Neutrophil (primary cell): Measurements from ENCODE around the gene CCDC14.
"Not testable (repeated sequence)": the region's sequence is repeated elsewhere in the genome, so short reads cannot be mapped to it uniquely, and the experiment has no call there.

Experiments used
- H3K27ac ChIP-seq: fragments of 200-600 bp; sonication (generic); 2 replicates; pipeline ENCODE4 v1.5.1; 2016; ENCODE audit warnings: mild to moderate bottlenecking, moderate library complexity
- H3K27me3 ChIP-seq: fragments of 200-600 bp; sonication (generic); 2 replicates; pipeline ENCODE4 v1.6.0; 2016; ENCODE audit warnings: mild to moderate bottlenecking
- H3K36me3 ChIP-seq: fragments of 200-600 bp; sonication (generic); 2 replicates; pipeline ENCODE4 v1.5.1; 2017
- H3K4me1 ChIP-seq, 2 experiments: fragments of 200-600 bp in 1 of 2; sonication (generic) in 1 of 2; 1 replicate in 1 of 2; 2 replicates in 1 of 2; pipeline versions ENCODE4 v1.5.1 to v1.6.1; 2013 to 2016; ENCODE audit warnings: low read depth in 1 of 2, low read length in 1 of 2, mild to moderate bottlenecking in 1 of 2, moderate library complexity in 1 of 2; ENCODE audit not compliant: control insufficient read depth in 1 of 2, insufficient read depth in 1 of 2
- H3K4me3 ChIP-seq, 2 experiments: fragments of 200-600 bp in 1 of 2; sonication (generic) in 1 of 2; 1 replicate in 1 of 2; 2 replicates in 1 of 2; pipeline ENCODE4 v1.5.1; 2013 to 2016; ENCODE audit warnings: low read depth in 1 of 2, low read length in 1 of 2, mild to moderate bottlenecking in 1 of 2, moderate library complexity in 1 of 2
- H3K9me3 ChIP-seq: fragments of 200-600 bp; sonication (generic); 2 replicates; pipeline ENCODE4 v1.5.1; 2016
- TF ChIP-seq, protein P1 (sequence below): fragments of 200-600 bp; sonication (generic); IDR thresholded peaks from 2 replicates; pipeline ENCODE4 v1.5.1; 2016; ENCODE audit warnings: antibody characterized with exemption

Gene CCDC14

DNA sequence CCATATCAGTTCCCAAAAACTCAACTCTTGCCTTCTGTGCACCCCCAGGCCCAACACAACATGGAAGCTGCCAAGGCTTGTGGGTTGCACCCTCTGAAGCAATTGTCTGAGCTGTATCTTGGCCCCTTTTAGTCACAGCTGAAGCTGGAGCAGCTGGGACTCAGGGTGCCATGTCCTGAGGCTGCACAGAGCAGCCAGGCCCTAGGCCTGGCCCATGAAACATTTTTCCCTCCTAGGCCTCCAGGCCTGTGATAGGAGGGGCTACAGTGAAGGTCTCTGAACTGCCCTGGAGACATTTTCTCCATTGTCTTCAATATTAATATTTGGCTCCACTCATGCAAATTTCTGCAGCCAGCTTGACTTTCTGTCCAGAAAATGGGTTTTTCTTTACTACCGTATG, 68.8 kb downstream of the CCDC14 start:
- Histone ChIP-seq H3K27ac (no peak overlapping the region), H3K36me3 (no peaks in the 10 kb centered on the region)

GRCh38 chr3:123890991-123891390, 70.0 kb downstream of the CCDC14 start:
- peaks cover 16% of the 10 kb centered on the region for H3K27me3 ChIP-seq
- H3K4me3 ChIP-seq, H3K4me1 ChIP-seq, H3K27ac ChIP-seq, H3K36me3 ChIP-seq, H3K9me3 ChIP-seq: not testable (repeated sequence)

More for the DNA sequence above, 68.8 kb downstream of the CCDC14 start:
- no peaks in the 10 kb centered on the region for H3K4me1 ChIP-seq
- H3K27me3 ChIP-seq: peaks cover 4% of the 10 kb centered on the region
- H3K9me3 ChIP-seq: peaks cover 3% of the 10 kb centered on the region
- no peak overlapping the region for H3K4me3 ChIP-seq
- TF ChIP-seq, protein P1, sequence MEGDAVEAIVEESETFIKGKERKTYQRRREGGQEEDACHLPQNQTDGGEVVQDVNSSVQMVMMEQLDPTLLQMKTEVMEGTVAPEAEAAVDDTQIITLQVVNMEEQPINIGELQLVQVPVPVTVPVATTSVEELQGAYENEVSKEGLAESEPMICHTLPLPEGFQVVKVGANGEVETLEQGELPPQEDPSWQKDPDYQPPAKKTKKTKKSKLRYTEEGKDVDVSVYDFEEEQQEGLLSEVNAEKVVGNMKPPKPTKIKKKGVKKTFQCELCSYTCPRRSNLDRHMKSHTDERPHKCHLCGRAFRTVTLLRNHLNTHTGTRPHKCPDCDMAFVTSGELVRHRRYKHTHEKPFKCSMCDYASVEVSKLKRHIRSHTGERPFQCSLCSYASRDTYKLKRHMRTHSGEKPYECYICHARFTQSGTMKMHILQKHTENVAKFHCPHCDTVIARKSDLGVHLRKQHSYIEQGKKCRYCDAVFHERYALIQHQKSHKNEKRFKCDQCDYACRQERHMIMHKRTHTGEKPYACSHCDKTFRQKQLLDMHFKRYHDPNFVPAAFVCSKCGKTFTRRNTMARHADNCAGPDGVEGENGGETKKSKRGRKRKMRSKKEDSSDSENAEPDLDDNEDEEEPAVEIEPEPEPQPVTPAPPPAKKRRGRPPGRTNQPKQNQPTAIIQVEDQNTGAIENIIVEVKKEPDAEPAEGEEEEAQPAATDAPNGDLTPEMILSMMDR: no peak

DNA sequence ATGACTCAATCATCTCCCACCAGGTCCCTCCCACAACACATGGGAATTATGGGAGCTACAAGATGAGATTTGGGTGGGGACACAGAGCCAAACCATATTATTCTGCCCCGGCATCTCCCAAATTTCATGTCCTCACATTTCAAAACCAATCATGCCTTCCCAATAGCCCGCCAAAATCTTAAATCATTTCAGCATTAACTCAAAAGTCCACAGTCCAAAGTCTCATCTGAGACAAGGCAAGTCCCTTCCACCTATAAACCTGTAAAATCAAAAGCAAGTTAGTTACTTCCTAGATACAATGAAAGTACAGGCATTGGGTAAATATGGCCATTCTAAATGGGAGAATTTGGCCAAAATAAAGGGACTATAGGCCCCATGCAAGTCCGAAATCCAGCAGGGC, 70.9 kb downstream of the CCDC14 start:
- H3K27ac ChIP-seq, H3K36me3 ChIP-seq, H3K4me1 ChIP-seq, H3K4me3 ChIP-seq, H3K9me3 ChIP-seq: not testable (repeated sequence)
- peaks cover 25% of the 10 kb centered on the region for H3K27me3 ChIP-seq

DNA sequence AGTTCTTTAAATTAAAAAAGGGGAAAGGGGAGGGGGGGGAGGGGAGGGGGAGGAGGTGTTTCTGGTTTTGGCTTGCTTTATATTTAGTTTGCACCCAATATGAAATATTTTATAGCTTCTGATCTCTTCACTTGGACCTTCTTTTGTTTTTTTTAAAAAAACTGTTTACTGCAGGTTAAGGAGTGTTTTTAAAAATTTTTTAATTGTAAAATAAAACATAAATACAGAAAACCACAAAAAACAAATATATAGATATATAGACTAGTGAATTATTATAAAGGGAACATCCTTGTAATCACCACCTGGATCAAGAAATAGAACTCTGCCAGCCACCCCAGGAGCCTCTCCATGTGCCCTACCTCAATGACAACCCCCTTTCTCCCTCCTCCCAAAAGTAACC, 76.0 kb downstream of the CCDC14 start:
- Histone ChIP-seq H3K36me3 (no peaks in the 10 kb centered on the region), H3K9me3 (no peaks in the 10 kb centered on the region), H3K4me1 (peaks cover 8% of the 10 kb centered on the region in 2 experiments), H3K27ac (no peak overlapping the region), H3K4me3 (no peak overlapping the region), H3K27me3 (peaks cover 69% of the 10 kb centered on the region)
- TF ChIP-seq, protein P1: no peak

DNA sequence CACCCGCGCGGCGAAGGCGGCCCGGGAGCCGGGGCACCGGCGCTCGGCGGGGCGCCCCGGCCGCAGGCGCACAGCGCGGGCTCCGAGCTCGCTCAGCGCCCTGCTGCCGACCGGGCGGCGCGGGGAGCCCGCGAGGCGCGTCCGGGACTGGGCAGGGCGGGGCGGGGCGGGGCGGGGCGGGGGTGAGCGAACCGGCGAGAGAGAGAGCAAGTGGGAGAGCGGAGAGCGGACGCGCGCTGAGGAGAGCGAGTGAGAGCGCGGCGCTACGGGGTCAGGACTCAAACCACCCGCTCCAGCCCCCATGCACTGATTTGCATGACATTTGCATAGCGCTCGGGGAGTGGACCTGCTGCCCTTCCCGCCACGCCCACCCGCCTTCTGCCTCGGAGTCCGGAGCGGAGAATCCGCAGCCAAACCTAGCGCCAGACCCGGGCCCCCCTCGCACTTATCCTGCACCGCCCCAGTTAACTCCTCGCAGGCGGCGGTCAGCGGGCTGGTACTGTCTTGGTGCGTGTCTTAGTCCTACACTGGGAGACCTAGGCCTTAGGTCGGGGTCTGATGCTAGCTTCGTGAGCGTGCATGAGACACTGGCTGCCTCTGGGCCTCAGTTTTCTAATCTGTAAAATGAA, 76.7 kb downstream of the CCDC14 start, which contains the start of gene MYLK:
MYLK (minus strand) TSS at position 130 of the 629 bp plus-strand sequence. CDS start 90,491 bp downstream, outside the sequence.
- H3K4me3 ChIP-seq: no peak within 1 kb of the TSS
- H3K36me3 ChIP-seq: no peaks in the 10 kb centered on the region
- no peak within 1 kb of the TSS for H3K27ac ChIP-seq
- H3K4me1 ChIP-seq: peaks cover 8% of the 10 kb centered on the region in 2 experiments
- peaks cover 69% of the 10 kb centered on the region for H3K27me3 ChIP-seq
- TF ChIP-seq, protein P1: no peak
- no peaks in the 10 kb centered on the region for H3K9me3 ChIP-seq

GRCh38 chr3:123883701-123884202, 77.3 kb downstream of the CCDC14 start:
- Histone ChIP-seq H3K4me3 (no peak overlapping the region), H3K27ac (no peak overlapping the region), H3K36me3 (no peaks in the 10 kb centered on the region), H3K9me3 (no peaks in the 10 kb centered on the region), H3K4me1 (peaks cover 8% of the 10 kb centered on the region in 2 experiments), H3K27me3 (peaks cover 69% of the 10 kb centered on the region)
- TF ChIP-seq, protein P1: no peak
